Measurements from ENCODE around the gene SMAD3.

- TF ChIP-seq YY1 (IDR thresholded peaks at IDR 0.05; ENCODE audit: insufficient read depth, insufficient read length): no peak
- no peak for TF ChIP-seq ZNF274 (IDR thresholded peaks at IDR 0.05; ENCODE audit: low read depth, low read length)
- TF ChIP-seq SUZ12 (IDR thresholded peaks at IDR 0.05; ENCODE audit: extremely low read depth, insufficient read depth, insufficient read length): no peak
These were observed 3.5 kb upstream of the SMAD3 start for GRCh38 chr15:67061811-67062368.
